ENCODE results near the gene COQ2.
A peak's percentile ranks its signal among the peaks of the same experiment; 100 is the strongest.

COQ2 gene

GRCh38 chr4:83228231-83228630 is 56.4 kb downstream of the COQ2 start:
- H3K27ac Mint-ChIP-seq, result no peak overlapping the region
- no peak overlapping the region for H3K4me3 Mint-ChIP-seq
- H3K27me3 Mint-ChIP-seq, result no peaks in the 10 kb centered on the region
- DNase-seq (no peak), ATAC-seq (replicated peaks) (no peak)
- peaks cover 0 to 1% of the 10 kb centered on the region in 2 donors for H3K9me3 Mint-ChIP-seq
- peaks cover 0 to 7% of the 10 kb centered on the region in 2 donors for H3K36me3 Mint-ChIP-seq
- peaks cover 18 to 34% of the 10 kb centered on the region in 2 donors for H3K4me1 Mint-ChIP-seq

GRCh38 chr4:83224502-83225197 is 59.9 kb downstream of the COQ2 start:
- ATAC-seq (replicated peaks) (no peak), DNase-seq (no peak)
- Mint-ChIP-seq H3K4me1 (peaks cover 18 to 40% of the 10 kb centered on the region in 2 donors), H3K27ac (no peak overlapping the region), H3K9me3 (peaks cover 0 to 3% of the 10 kb centered on the region in 2 donors), H3K4me3 (no peak overlapping the region), H3K36me3 (no peaks in the 10 kb centered on the region), H3K27me3 (no peaks in the 10 kb centered on the region)

- H3K27me3 Mint-ChIP-seq, result no peaks in the 10 kb centered on the region
- H3K36me3 Mint-ChIP-seq, result no peaks in the 10 kb centered on the region
- peaks cover 25 to 49% of the 10 kb centered on the region in 2 donors for H3K4me1 Mint-ChIP-seq
- no peak overlapping the region for H3K27ac Mint-ChIP-seq
- no peak for DNase-seq
- H3K4me3 Mint-ChIP-seq, result no peak overlapping the region
- no peak for ATAC-seq (replicated peaks)
- peaks cover 0 to 3% of the 10 kb centered on the region in 2 donors for H3K9me3 Mint-ChIP-seq
These were observed 60.8 kb downstream of the COQ2 start for GRCh38 chr4:83223781-83224180.

DNA sequence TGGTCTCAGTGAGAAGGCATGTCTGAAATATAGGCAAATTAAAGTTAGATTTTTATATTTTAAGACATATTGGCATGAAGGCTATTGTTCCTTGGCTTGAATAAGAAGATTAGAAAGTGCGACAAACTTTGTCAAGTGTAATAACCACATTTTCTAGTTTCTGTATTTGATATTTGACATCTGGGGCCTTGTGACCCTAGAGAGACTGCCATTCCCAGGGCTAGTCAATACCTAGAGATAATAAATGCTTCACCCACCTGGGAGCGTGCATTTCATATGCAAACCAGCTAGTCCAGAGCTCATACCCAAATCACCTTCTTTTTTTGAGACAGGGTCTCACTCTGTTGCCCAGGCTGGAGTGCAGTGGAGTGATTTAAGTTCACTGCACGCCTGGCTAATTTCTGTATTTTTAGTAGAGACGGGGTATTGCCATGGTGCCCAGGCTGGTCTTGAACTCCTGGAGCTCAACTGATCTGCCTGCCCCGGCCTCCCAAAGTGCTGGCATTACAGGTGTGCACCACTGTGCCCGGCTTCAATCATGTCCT is 62.6 kb downstream of the COQ2 start:
- H3K4me3 Mint-ChIP-seq, result no peak overlapping the region
- no peaks in the 10 kb centered on the region for H3K27me3 Mint-ChIP-seq
- H3K4me1 Mint-ChIP-seq, result peaks cover 40 to 67% of the 10 kb centered on the region in 2 donors
- no peaks in the 10 kb centered on the region for H3K36me3 Mint-ChIP-seq
- DNase-seq (no peak), ATAC-seq (replicated peaks) (peak in 1 of 2 donors; percentile 16)
- H3K9me3 Mint-ChIP-seq, result peaks cover 0 to 3% of the 10 kb centered on the region in 2 donors
- no peak overlapping the region for H3K27ac Mint-ChIP-seq

- Mint-ChIP-seq H3K27ac (peak overlapping the region; percentile 80), H3K36me3 (peaks cover 0 to 5% of the 10 kb centered on the region in 2 donors), H3K4me1 (peaks cover 50 to 82% of the 10 kb centered on the region in 2 donors), H3K4me3 (peak overlapping the region; percentile 58 to 68), H3K9me3 (peaks cover 0 to 3% of the 10 kb centered on the region in 2 donors), H3K27me3 (no peaks in the 10 kb centered on the region)
- no peak for ATAC-seq (replicated peaks)
- no peak for DNase-seq
These were observed 65.0 kb downstream of the COQ2 start for GRCh38 chr4:83219344-83220331.

DNA sequence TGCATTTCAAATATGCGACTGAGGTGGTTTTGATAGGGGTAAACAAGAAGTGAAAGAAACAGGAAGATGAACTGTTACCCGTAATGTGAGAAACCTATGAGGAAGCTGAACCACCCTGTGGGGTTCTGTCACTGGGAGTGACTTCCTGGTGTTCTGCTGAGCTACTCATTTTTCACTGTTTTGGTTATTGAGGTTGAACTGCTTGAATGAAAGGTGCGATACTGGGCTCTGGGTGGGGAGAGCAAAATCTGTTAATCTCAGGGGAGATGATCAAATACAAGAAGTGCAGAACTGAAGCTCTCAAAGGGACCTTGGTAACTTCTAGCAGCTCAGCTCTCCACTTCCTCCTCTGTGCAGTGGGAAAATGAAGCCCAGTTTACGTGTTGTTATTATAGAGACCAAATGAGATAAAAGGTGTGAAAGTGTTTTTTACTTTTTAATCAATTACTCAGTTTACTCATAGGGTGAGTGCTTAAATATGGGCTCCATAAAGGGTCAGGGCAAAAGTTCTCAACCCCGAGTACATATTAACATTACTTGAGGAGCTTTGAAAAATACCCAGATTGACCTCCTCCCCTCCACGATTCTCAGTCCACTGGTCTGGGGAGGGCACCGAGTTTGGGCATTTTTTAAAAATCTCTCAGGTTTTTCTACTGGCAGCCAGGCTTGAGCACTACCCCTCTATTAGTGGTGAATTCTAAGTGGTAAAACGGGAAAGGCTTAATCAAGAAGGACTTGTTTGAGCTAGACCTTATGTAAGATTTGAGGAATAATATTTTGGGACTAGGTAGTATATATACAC is 66.7 kb downstream of the COQ2 start:
- H3K4me3 Mint-ChIP-seq, result peak overlapping the region; percentile 1 to 34
- H3K27me3 Mint-ChIP-seq, result no peaks in the 10 kb centered on the region
- H3K4me1 Mint-ChIP-seq, result peaks cover 51 to 89% of the 10 kb centered on the region in 2 donors
- peak; percentile 96 to 99 for ATAC-seq (replicated peaks)
- H3K36me3 Mint-ChIP-seq, result peaks cover 0 to 5% of the 10 kb centered on the region in 2 donors
- H3K27ac Mint-ChIP-seq, result peak overlapping the region; percentile 89
- DNase-seq, result peak; percentile 80
- H3K9me3 Mint-ChIP-seq, result peaks cover 0 to 9% of the 10 kb centered on the region in 2 donors

GRCh38 chr4:83216959-83217683 is 67.5 kb downstream of the COQ2 start:
- peaks cover 0 to 5% of the 10 kb centered on the region in 2 donors for H3K9me3 Mint-ChIP-seq
- no peak for DNase-seq
- ATAC-seq (replicated peaks), result no peak
- H3K4me1 Mint-ChIP-seq, result peaks cover 52 to 89% of the 10 kb centered on the region in 2 donors
- peak overlapping the region in 1 of 2 donors; percentile 34 for H3K4me3 Mint-ChIP-seq
- H3K36me3 Mint-ChIP-seq, result peaks cover 0 to 5% of the 10 kb centered on the region in 2 donors
- H3K27ac Mint-ChIP-seq, result peak overlapping the region; percentile 89
- H3K27me3 Mint-ChIP-seq, result no peaks in the 10 kb centered on the region

DNA sequence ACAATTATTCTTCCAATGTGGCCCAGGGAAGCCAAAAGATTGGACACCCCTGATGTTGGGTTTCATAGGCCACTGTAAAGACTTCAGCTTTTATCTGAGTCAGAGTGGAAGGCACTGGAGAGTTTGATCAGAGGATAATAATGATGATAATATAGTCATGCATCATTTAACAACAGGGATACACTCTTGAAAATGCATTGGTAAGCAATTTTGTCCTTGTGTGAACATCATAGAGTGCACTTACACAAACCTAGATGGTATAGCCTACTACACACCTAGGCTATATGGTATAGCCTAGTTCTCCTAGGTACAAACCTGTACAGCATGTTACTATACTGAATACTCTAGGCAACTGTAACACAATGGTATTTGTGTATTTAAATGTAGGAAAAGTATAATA is 70.5 kb downstream of the COQ2 start:
- DNase-seq (no peak), ATAC-seq (replicated peaks) (no peak)
- Mint-ChIP-seq H3K36me3 (peaks cover 0 to 5% of the 10 kb centered on the region in 2 donors), H3K4me3 (no peak overlapping the region), H3K27ac (no peak overlapping the region), H3K27me3 (no peaks in the 10 kb centered on the region), H3K9me3 (peaks cover 0 to 5% of the 10 kb centered on the region in 2 donors), H3K4me1 (peaks cover 61 to 78% of the 10 kb centered on the region in 2 donors)

Data from stimulated activated naive B cell treated with anti-CD40 and anti-IgM and Interleukin-4, amounts not matched to agents 10 μg/mL and 1 μg/mL and 100 μg/mL, for 72 hours (primary cell).